ENCODE data around the gene SON. TPM values are rescaled to one million over a fixed set of nuclear protein-coding genes. Genes with fewer than 3 reads are reported as not detected.

SON gene
- total and polyA plus RNA-seq, 2 of the 13 experiments (the other 11 are each of a cell fraction or from before 2014, with no cell fraction given): 61.3 to 78.3 TPM

- TF ChIP-seq HMGXB4 (CRISPR knock-in tag; IDR thresholded peaks at IDR 0.05; ENCODE audit: borderline replicate concordance in 1 of 2, low read depth in 1 of 2): peak in 1 of 2 experiments; percentile 88; a peak in 2 of 4 replicates
- no peak for TF ChIP-seq ZNF160 (CRISPR knock-in tag; IDR thresholded peaks at IDR 0.05)
- no peak for TF ChIP-seq ZNF101 (CRISPR knock-in tag; IDR thresholded peaks at IDR 0.05; ENCODE audit: borderline replicate concordance, low read depth)
- no peak for TF ChIP-seq HNF4G (IDR thresholded peaks at IDR 0.05; ENCODE audit: borderline replicate concordance, low read depth, low read length)
- no peak for TF ChIP-seq HNF4G (CRISPR knock-in tag; IDR thresholded peaks at IDR 0.05; ENCODE audit: borderline replicate concordance, low read depth)
- no peak for TF ChIP-seq GRHL1 (CRISPR knock-in tag; conservative IDR thresholded peaks at IDR 0.05)
- no peak for TF ChIP-seq ZNF839 (CRISPR knock-in tag; IDR thresholded peaks at IDR 0.05; ENCODE audit: borderline replicate concordance)
- no peak for TF ChIP-seq BCLAF1 (IDR thresholded peaks at IDR 0.05)
- TF ChIP-seq PPARG (CRISPR knock-in tag; conservative IDR thresholded peaks at IDR 0.05): no peak
- TF ChIP-seq ZNF644 (CRISPR knock-in tag; IDR thresholded peaks at IDR 0.05; ENCODE audit: low read depth): 0 out of 2 replicates have a peak, but pooled peaks have one; percentile 28
- no peak for TF ChIP-seq LBX2 (CRISPR knock-in tag; IDR thresholded peaks at IDR 0.05; ENCODE audit: borderline replicate concordance)
- TF ChIP-seq HNRNPL (IDR thresholded peaks at IDR 0.05; ENCODE audit: low read depth, low read length): no peak
- peak; percentile 64; the same call in 1 of the 2 replicates for TF ChIP-seq GLI4 (CRISPR knock-in tag; IDR thresholded peaks at IDR 0.05; ENCODE audit: borderline replicate concordance)
- TF ChIP-seq SKI (IDR thresholded peaks at IDR 0.05; ENCODE audit: partially characterized antibody): no peak
- no peak for TF ChIP-seq MXI1 (IDR thresholded peaks at IDR 0.05; ENCODE audit: borderline replicate concordance, low read depth, low read length)
- no peak for TF ChIP-seq ZNF773 (CRISPR knock-in tag; IDR thresholded peaks at IDR 0.05; ENCODE audit: borderline replicate concordance)
- TF ChIP-seq ZNF136 (CRISPR knock-in tag; IDR thresholded peaks at IDR 0.05; ENCODE audit: low read depth): no peak
- TF ChIP-seq ZNF563 (CRISPR knock-in tag; IDR thresholded peaks at IDR 0.05): peak; percentile 74
- TF ChIP-seq ZNF577 (CRISPR knock-in tag; IDR thresholded peaks at IDR 0.05; ENCODE audit: borderline replicate concordance, low read depth): no peak
- no peak for TF ChIP-seq ZFAT (CRISPR knock-in tag; conservative IDR thresholded peaks at IDR 0.05)
- TF ChIP-seq HOXA5 (CRISPR knock-in tag; IDR thresholded peaks at IDR 0.05): peak; percentile 75
- no peak for TF ChIP-seq SOX5 (CRISPR knock-in tag; IDR thresholded peaks at IDR 0.05; ENCODE audit: borderline replicate concordance)
- no peak for TF ChIP-seq ZNF572 (CRISPR knock-in tag; IDR thresholded peaks at IDR 0.05)
Measured at GRCh38 chr21:33542640-33543504, at the start of gene SON (continued).

Data from HepG2 (cell line).